ENCODE measurements around the gene S100Z. TPM values are rescaled to one million over a fixed set of nuclear protein-coding genes. Genes with fewer than 3 reads are reported as not detected.
"Not testable (repeated sequence)": the region's sequence is repeated elsewhere in the genome, so short reads cannot be mapped to it uniquely, and the experiment has no call there.

Gene S100Z
- total RNA-seq, 1 experiment from 2014 or later = not detected

DNA sequence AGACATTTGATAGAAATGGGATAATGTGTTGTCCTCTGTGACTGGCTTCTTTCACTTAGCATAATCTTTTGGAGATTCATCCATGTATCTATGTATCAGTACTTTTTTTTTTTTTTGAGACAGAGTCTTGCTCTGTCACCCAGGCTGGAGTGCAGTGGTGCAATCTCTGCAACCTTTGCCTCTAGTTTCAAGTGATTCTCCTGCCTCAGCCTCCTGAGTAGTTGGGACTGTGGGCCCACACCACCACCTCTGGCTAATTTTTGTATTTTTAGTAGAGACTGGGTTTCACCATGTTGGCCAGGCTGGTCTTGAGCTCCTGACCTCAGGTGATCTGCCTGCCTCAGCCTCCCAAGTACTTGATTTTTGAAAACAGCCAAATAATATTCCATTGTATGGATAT is 23.4 kb upstream of the S100Z start:
- not testable (repeated sequence) for DNase-seq (ENCODE audit: low spot score)

DNA sequence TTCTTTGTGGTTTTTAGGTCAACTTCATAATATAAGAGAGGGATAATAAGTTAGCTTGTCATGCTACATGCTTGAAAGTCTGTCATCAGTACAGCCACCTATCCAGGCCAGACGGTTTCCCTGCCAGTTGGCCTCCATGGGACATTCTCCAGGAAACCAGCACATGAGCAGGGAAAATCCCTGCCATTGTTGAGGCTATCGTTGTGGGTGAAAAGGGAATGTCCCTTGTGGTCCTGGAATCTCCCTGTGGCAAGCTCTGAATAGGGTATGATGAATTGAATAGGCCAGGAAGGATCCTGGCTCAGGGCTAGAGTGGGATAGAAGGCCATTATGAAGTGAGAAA is 18.7 kb upstream of the S100Z start:
- DNase-seq (ENCODE audit: low spot score) = no peak

DNA sequence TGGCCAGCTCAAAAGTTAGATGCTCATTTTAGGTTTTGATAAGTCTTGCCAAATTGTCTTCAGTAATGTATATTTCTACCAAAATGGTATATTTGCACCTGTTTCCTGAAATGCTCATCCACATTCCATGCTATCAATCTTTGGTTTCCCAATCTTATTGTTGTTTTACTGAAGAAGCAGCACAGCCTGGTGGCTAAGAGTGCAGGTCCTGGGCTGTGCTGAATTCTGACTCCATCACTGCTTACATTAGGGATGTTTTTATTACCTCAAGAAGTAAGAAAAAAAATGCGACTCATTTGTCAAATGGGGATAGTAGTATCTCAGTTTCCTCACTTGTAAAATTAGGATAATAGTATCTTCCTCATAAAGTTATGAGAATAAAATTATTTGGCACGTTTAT is 13.6 kb upstream of the S100Z start:
- DNase-seq (ENCODE audit: low spot score) = no peak

DNA sequence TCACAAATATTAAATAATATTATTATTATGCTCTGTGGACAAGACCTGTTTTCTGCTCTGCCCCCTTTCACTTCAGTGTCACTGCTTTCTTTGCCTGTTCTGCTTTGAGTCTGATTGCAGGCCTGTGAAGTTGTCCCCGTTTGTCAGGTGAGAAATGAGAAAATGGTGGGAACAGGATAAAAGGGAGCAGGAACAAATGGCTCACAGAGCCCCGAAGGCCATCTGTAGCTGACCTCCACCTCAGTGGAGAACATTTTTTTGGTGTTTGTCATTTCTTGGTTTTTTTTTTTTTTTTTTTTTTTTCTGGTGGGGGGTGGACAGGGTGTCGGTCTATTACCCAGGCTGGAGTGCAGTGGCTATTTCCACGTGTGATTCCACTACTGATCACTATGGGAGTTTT is 13.2 kb upstream of the S100Z start:
- DNase-seq (ENCODE audit: low spot score) = no peak

DNA sequence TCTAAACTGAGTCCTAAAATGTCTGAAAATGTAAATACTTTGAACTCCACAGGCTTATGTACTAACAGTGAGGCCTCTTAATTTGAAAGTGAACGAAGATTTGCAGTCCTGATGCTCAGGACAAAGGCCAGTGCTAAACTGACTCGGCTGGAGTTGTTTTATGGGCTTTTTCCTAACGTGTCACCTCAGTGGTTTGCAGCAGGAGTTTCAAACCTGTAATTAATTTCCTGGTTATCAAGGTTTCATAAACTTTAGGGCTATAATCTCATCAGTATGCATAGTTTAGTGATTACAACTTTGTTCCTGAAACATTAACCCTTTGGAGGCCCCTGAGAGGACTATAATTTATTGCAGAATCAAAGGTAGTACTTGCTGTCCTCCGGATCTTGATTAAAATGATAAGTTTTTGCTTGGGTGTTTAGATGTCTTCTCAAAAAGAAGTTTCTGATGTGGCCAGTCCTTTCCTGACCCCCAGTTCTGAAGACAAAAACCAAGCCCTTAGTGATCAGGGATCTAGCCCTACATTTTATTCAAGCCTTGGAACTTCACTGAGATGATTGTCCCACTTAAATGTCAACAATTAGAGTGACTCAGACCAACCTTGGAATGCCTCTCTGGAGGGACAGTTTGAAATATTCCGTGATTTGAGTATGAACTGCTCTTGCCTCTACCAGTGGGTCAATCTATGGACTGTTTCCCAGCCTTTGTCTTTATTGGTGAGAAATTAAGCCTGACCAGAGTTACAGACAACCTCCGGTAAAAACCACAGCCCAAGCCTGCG is 11.1 kb upstream of the S100Z start:
- DNase-seq (ENCODE audit: low spot score) = peak; percentile 86

DNA sequence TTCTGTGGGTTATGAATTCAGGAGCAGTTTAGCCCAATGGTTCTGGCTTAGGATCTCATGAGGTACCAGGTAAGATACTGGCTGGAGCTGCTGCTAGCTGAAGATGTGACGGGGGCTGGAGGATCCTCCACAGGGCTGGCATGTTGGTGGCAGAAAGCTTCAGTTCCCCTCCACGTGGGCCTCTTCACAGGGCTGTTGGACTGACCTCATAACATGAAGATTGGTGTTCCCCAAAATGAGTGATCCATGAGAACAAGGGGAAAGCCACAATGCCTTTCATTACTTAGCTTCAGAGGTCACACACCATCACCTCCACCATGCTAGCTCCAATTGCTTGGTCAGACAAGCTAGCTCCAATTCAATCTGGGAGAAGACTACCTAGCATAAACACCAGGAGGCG is 8.5 kb upstream of the S100Z start:
- DNase-seq (ENCODE audit: low spot score) = no peak

DNA sequence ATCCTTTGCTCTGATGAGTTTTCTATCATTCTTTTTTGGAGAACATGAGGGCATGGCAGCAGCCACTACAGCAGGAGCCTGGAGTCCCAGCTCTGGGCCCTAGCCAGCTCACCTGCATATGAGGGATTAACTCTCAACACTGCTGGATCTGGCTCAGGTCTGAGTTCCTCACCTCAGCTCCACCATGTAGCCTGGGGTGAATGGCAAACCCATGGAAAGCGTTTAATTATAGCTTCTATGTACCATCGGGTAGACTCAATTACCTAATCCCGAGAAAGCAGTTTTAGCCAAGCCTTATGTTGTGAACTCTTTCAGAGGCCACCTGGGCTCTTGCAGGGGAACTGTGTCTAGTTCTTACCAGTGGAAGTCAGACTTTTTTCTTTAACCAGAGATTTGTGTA is 3.9 kb upstream of the S100Z start:
- no peak for DNase-seq (ENCODE audit: low spot score)

DNA sequence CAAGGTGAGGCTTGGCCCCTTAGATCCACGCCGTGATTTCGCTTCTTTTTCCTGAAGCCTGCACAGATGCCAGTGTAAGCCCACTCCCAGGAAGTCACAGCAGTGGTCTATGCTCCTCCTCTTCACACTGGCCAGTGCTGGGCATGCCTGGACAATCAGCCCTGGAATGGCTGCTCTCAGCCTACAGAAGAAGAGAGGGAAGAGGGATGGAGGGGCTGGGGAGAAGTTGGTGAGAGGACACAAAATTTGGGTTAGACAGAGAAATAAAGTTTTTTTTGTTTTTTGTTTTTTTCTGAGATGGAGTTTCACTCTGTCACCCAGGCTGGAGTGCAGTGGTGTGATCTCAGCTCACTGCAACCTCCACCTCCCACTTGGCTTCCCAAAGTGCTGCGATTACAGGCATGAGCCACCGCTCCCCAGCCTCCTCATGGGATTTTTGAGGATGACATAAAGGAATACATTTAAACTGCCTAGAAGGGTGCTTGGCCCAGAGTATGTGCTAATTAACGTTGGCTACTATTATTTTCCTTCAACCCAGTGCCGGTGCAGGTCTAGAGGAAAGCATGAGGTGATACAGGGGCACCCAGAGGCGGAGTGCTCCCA is 830 bp downstream of the S100Z start:
- no peak for DNase-seq (ENCODE audit: low spot score)

DNA sequence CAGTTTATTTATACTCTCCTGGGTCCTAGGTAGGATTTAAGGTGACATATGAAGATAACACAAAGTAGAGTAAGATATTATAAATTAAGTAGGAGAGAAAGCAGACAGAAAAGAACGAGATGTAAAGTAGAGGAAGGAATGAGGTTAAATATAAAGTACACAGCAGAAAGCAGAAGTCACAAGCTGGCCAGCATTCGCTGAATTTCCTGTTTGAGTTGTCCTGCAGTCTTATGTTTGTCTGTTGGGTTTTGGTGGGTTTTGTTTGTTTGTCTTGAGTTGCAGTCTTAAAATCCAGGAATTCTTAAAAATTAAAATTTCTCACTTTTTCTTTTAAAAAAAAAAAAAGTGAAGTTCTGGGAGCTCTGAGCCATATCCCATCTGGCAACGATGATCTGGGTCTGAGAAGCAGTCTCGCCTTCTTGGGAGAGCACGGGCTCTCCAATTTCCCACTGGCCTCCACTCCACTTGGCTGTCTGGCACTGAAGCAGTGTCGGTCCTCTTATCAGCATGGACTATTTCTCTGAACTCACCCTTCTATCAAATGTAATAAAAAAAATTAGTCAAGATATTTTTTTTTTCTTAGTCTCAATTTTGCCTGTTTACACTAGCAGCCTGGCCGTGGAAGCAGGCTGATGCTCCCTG is 2.0 kb downstream of the S100Z start:
- no peak for DNase-seq (ENCODE audit: low spot score)

DNA sequence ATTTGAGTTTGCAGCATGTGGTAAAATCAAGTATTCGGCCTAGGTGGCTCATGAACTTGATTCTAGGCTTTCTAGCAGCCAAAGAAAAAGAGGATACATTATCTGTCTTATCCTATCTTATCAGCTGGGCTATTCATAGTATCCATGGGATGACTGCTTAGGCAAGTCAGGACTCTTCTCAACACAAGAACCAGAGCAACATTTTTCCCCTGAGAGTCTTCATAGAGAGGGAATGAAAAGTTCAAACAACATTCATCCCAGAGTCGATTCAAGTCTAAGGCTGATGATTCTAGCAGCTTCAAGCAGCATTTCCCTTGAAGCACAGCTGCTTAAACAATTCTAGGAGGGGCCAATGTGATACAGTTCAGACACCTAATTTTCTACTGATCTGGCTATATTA is 3.0 kb downstream of the S100Z start:
- DNase-seq (ENCODE audit: low spot score) = no peak

DNA sequence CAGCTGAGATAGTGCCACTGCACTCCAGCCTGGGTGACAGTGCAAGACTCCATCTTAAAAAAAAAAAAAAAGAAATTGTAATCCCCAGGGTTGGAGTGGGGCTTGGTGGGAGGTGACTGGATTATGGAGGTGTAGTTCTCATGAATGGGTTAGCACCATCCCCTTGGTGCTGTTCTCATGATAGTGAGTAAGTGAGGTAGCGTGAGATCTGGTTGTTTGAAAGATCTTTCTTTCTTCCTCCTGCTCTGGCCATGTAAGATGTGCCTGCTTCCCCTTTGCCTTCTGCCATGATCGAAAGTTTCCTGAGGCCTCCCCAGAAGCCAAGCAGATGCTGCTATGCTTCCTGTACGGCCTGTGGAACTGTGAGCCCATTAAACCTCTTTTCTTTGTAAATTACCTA is 3.9 kb downstream of the S100Z start:
- not testable (repeated sequence) for DNase-seq (ENCODE audit: low spot score)

DNA sequence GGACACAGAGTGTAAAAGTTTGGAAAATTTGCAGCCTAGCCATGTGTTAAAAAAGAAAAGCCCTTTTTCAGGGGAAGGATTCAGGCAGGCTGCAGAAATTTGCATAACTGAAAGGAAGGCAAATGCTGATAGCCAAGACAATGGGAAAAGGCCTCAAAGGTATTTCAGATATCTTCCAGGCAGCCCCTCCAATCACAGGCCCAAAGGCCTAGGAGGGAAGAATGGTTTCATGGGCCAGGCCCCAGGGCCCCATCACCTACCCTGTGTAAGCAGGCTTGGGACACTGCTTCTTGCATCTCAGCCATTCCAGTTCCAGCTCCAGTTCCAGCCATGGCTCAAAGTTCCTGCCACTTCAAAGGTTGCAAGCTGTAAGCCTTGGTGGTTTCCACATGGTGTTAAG is 4.8 kb downstream of the S100Z start:
- DNase-seq (ENCODE audit: low spot score) = no peak

DNA sequence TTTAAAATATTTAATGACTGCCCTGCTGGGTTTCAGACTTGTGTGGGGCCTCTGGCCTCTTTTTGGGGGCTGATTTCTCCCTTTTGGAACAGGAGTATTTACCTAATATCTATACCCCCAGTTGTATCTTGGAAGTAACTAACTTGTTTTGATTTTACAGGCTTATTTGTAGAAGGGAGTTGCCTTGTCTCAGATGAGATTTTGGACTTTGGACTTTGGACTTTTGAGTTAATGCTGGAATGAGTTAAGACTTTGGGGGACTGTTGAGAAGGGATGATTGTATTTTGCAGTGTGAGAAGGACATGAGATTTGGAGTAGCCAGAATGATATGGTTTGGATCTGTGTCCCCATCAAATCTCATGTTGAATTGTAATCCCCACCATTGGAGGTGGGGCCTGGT is 5.7 kb downstream of the S100Z start:
- DNase-seq (ENCODE audit: low spot score) = not testable (repeated sequence)

DNA sequence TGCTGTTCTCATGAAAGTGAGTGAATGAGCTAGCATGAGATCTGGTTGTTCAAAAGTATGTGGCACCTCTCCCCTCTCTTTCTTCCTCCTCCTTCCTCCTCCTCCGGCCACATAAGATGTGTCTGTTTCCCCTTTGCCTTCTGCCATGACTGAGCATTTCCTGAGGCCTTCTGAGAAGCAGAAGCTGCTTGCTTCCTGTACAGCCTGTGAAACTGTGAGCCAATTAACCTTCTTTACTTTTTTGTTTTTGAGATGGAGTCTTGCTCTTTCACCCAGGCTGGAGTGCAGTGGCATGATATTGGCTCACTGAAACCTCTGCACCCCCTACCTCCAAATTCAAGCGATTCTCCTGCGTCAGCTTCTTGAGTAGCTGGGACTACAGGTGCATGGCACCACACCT is 6.1 kb downstream of the S100Z start:
- no peak for DNase-seq (ENCODE audit: low spot score)

DNA sequence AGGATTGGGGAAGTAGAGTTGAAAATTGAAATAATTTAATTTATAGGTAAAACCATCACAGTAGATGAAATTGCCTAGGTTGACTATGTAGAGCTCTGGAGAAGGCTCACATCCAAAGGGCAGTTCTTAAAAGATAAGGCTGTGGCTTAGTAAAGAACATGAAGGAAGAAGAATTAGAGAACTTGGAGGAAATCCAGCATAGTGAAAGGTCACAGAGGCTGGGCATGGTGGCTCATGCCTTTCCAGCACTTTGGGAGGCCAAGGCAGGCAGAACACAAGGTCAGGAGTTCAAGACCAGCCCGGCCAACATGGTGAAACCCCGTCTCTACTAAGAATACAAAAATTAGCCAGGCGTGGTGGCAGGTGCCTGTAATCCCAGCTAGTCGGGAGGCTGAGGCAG is 7.0 kb downstream of the S100Z start:
- not testable (repeated sequence) for DNase-seq (ENCODE audit: low spot score)

DNA sequence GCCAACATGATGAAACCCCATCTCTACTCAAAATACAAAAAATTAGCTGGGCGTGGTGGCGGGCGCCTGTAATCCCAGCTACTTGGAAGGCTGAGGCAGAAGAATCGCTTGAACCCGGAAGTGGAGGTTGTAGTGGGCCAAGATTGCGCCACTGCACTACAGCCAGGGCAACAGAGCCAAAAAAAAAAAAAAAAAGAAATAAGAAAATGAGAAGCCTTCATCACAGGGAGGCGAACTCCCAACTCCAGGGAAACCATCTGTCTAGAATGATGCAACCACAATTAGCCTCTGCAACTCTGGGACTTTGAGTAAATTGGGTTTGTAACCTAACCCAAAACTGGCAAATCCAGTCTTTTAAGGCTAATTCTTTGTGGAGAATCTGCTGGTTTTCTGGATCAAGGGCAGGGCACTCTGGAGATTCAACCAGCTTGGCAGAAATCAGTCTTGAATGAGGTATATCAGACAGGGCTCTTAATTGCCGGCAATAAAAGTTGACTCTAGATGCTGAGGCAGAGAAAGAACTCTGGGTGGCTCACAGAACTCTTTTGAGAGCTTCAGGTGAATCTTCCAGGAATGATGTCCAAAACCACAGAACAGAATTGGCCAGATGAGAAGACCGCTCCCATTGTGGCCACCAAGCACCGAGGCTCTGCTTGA is 9.9 kb downstream of the S100Z start:
- DNase-seq (ENCODE audit: low spot score) = no peak

DNA sequence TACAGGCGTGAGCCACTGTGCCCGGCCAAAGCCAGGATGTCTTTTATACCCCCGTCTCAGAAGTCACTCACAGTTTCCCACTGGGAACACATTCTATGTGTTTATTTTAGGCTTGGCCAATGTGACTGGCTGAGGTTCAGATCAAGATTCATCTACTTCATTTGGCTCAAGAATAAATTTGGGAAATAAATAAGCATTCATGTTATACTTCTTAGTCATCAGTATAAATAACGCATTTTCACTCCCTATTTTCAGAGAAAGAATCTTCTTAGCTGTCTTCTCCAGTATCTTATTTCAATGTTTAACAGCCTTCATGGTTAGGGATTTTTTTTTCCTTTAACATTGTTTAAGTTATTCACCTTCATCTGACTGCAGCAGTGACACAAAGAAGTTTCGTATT is 11.8 kb downstream of the S100Z start:
- no peak for DNase-seq (ENCODE audit: low spot score)

DNA sequence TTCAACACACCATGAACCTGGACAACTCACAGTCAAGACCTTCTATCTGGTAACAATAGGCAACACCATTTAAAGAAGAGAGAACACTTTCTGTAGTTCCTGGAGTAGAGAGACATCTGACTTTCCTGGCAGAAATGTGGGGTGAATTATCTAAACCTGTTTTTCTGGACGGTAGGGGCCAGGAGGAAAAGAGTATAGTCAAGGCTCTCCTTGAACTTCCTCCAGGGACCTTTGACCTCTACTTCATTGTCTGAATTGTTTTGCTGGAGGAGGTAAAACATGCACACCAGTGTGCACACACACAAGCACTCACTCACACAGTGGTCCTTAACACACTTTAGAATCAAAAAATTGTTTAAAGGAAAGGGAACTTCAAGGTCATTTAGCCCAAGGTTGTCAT is 13.2 kb downstream of the S100Z start:
- peak; percentile 41 for DNase-seq (ENCODE audit: low spot score)

DNA sequence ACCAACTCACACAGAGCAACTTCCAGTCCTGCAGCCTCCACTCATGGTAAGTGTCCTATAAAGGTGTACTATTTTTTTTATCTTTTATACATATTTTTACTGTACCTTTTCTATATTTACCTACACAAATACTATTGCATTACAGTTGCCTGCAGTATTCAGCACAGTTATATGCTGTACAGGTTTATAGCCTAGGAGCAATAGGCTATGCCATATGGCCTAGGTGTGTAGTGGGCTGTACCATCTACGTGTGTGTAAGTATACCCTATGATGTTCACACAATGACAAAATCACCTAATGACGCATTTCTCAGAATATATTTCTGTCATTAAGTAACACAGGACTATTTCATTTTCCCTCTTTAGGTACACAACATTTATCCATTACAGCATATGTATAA is 16.7 kb downstream of the S100Z start:
- DNase-seq (ENCODE audit: low spot score) = no peak

DNA sequence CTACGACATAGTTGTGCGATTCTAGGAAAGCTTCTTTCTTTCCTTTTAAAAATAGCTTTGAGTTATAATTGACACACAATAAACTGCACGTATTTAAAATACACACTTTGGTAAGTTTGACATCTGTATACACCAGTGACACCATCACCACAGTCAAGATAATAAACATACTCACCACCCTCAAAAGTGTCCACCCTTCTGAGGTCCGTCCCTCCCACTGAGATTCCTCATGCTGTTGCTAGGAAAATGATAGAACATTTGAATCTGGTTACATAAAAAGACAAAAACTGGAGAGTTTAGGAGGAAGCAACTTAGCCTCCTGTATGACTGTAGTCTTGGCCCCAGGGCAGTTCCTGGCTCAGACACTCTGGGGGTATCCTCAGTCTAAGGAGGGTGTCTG is 17.2 kb downstream of the S100Z start:
- no peak for DNase-seq (ENCODE audit: low spot score)

DNA sequence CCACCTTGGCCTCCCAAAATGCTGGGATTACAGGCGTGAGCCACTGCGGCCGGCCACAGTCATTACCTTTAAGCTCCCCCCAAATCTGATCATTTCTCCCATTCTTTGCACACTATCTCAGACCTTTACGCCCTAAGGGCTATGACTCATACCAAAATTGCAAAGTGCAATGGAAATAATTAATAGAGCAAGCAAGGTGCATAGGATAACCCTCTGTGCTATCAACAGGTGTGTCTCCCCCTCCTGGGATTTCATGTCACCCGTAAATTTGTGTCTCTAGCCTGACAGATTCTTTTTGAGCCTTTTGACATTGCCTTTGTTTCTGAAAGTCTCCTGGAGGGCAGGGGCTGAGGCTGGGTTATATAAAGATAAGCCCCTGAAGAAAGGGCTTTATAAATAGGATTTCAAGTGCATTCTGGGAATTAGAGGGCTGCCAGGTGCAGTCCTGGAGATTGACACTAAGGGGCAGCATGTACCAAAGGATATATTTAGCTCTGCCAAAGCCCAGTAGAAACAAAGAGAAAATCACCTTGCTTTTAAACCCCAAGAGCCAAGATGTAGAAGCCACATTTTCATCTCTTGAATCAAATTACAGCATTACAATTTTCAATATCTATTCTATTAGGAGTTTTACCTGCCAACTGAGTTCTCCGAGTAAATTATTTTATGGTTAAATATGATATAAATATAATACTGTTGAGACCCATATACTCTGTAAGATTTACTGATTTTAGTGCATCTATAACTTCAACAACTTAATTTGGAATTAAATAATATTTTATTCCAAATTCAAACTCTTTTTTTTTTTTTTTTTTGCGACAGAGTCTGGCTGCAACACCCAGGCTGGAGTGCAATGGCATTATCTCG is 18.2 kb downstream of the S100Z start:
- peak; percentile 85 for DNase-seq (ENCODE audit: low spot score)

DNA sequence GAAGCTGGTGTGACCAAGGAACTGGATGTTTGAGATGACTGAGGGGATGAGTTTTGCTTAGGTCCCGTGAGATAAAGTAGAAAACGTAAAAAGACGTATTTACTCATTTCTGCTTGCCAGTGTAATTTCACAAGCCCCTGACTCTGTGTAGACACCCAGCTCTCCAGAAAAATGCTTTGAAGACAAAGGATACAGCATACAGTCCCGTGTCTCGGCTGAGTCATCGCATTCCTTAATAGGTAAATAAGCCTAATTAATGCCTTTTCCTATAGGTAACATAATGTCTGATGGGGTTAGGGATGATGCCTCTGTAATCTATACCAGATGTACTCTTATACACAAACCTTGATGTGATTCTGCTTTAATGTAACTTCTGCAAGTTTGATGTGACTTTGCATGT is 20.2 kb downstream of the S100Z start:
- no peak for DNase-seq (ENCODE audit: low spot score)
